AG04450 (cell line): Measurements from ENCODE around the gene GOLGA6B. TPM values are rescaled to one million over a fixed set of nuclear protein-coding genes. Genes with fewer than 3 reads are reported as not detected.
A peak's percentile ranks its signal among the peaks of the same experiment; 100 is the strongest.

Source experiments
- CTCF ChIA-PET: fragments of 300-600, 350-600 bp; formaldehyde crosslinking; extraction: SDS; loops from one replicate; lab custom pipeline; 2022; ENCODE audit warnings: antibody characterized with exemption, inconsistent platforms; lab: Charles Lee
- POLR2A ChIA-PET: fragments of 350-600 bp; formaldehyde crosslinking; extraction: SDS; loops from one replicate; lab custom pipeline; 2021; ENCODE audit warnings: antibody characterized with exemption, inconsistent platforms; lab: Yijun Ruan, JAX
- DNase-seq: peaks from one replicate; pipeline ENCODE4 v3.0.0-alpha.2; 2011; ENCODE audit warnings: low read depth, low spot score
- H3K27ac ChIP-seq: one replicate; pipeline ENCODE4 v1.5.1; 2012; ENCODE audit warnings: low read depth, low read length, control low read depth
- H3K27me3 ChIP-seq: one replicate; pipeline ENCODE4 v1.6.0; 2012; ENCODE audit warnings: low read length; ENCODE audit not compliant: control insufficient read depth, insufficient read depth
- H3K4me3 ChIP-seq: 2 replicates; pipeline ENCODE4 v1.5.1; 2011; ENCODE audit warnings: mild to moderate bottlenecking, low read depth, low read length, control low read depth
- H3K9me3 ChIP-seq: 2 replicates; pipeline ENCODE4 v1.5.1; 2012; ENCODE audit warnings: low read length; ENCODE audit not compliant: control insufficient read depth, insufficient read depth
- CTCF ChIP-seq: IDR thresholded peaks from 2 replicates; pipeline ENCODE4 v1.5.1; 2011; ENCODE audit warnings: low read depth, low read length, control low read depth, inconsistent platforms
- polyA plus RNA-seq: library from polyadenylated mRNA; depleted of rRNA; stranded (reverse); fragments of >200 nt; gene quantifications from 2 replicates; pipeline ENCODE4 v1.2.3, GENCODE V29; 2011

The GOLGA6B gene
- polyA plus RNA-seq, 1 experiment, result not detected

GRCh38 chr15:72676838-72677237 is 22.3 kb downstream of the GOLGA6B start:
- Histone ChIP-seq H3K4me3 (no peak overlapping the region), H3K27ac (no peak overlapping the region), H3K27me3 (peaks cover 28% of the 10 kb centered on the region), H3K9me3 (no peaks in the 10 kb centered on the region)
- no peak for TF ChIP-seq CTCF
- POLR2A ChIA-PET, result no interaction called here
- CTCF ChIA-PET, result no interaction called here
- DNase-seq, result no peak

GRCh38 chr15:72680931-72681330 is 26.4 kb downstream of the GOLGA6B start:
- ChIA-PET CTCF (interaction anchor here (0.8 kb wide), 1 partner anchor 81 kb away, joined by 4 read pairs; no protein-coding TSS in a partner anchor), POLR2A (no interaction called here)
- no peak for DNase-seq
- Histone ChIP-seq H3K9me3 (no peaks in the 10 kb centered on the region), H3K27me3 (peaks cover 17% of the 10 kb centered on the region), H3K4me3 (no peak overlapping the region), H3K27ac (no peak overlapping the region)
- TF ChIP-seq CTCF, result no peak

- Histone ChIP-seq H3K9me3 (no peaks in the 10 kb centered on the region; the same call in 1 of the 2 replicates), H3K27me3 (peaks cover 9% of the 10 kb centered on the region), H3K4me3 (no peak overlapping the region), H3K27ac (no peak overlapping the region)
- ChIA-PET CTCF (no interaction called here), POLR2A (no interaction called here)
- DNase-seq, result no peak
- TF ChIP-seq CTCF, result no peak
Observed at GRCh38 chr15:72682772-72683171, 28.3 kb downstream of the GOLGA6B start.

GRCh38 chr15:72685301-72685924 is 30.9 kb downstream of the GOLGA6B start:
- H3K9me3 ChIP-seq, result no peaks in the 10 kb centered on the region; the same call in 1 of the 2 replicates
- ChIA-PET CTCF (interaction anchor here (1.3 kb wide), 1 partner anchor 14 kb away, joined by 5 read pairs; no protein-coding TSS in a partner anchor), POLR2A (no interaction called here)
- peak overlapping the region; percentile 78 for H3K27ac ChIP-seq
- H3K27me3 ChIP-seq, result no peaks in the 10 kb centered on the region
- peak; percentile 14; the same call in 1 of the 2 replicates for TF ChIP-seq CTCF
- H3K4me3 ChIP-seq, result peak overlapping the region; percentile 87
- DNase-seq, result no peak
